NCI-H1092 treated with DMSO at 0.1 percent for 48 hours (cell line): ENCODE results near the gene SORBS2.

ENCODE experiments used
- DNase-seq: peaks from one replicate; lab custom pipeline; 2025; lab: John Stamatoyannopoulos, UW

The SORBS2 gene

DNA sequence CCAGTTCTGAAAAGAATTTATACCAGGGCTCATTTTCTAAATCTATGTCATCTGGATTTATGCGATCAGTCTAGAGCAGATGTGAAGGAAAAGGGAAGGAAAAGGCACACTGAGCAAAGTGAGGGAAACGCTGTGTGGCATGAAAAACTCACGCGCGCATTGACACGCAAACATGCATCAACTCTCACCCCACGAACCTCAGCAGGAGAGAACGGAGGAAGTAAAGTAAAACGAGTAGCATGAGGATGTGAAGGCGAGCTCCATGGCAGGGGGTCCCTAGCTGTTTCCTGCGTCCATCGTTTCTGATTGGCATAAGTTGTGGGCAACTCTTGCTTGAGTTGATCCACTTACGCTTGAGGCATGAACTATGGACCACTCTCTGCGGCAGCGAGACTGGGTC lies 173.9 kb downstream of the SORBS2 start:
- no peak for DNase-seq

- no peak for DNase-seq
Observed at GRCh38 chr4:185637163-185637875, 174.7 kb downstream of the SORBS2 start.

- no peak for DNase-seq
Observed at GRCh38 chr4:185634066-185634652, 177.8 kb downstream of the SORBS2 start.

- DNase-seq, result no peak
Observed at GRCh38 chr4:185626798-185627197, 185.2 kb downstream of the SORBS2 start.

DNA sequence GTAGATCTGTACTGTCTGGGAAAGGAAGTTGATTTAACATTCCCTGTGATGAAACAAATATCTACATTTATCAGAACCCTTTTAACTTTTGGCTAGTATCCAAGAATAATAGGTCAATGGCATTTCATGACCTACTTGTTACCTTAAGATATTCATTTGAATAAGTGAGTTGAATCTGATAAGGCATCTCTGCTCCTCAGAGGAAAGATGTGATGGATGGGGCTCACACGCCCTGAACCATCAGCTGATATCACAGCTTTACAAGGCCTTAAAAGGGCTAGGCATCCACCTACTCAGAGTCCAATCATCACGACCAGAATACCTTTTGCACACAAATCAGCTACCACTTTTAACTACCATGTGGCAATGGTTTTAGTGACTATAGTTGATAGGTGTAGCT lies 186.5 kb downstream of the SORBS2 start:
- DNase-seq, result no peak

GRCh38 chr4:185624259-185624589 lies 187.8 kb downstream of the SORBS2 start:
- no peak for DNase-seq

- DNase-seq, result no peak
Observed at GRCh38 chr4:185623444-185624258, 188.3 kb downstream of the SORBS2 start.

GRCh38 chr4:185608185-185608584 lies 203.8 kb downstream of the SORBS2 start:
- no peak for DNase-seq

DNA sequence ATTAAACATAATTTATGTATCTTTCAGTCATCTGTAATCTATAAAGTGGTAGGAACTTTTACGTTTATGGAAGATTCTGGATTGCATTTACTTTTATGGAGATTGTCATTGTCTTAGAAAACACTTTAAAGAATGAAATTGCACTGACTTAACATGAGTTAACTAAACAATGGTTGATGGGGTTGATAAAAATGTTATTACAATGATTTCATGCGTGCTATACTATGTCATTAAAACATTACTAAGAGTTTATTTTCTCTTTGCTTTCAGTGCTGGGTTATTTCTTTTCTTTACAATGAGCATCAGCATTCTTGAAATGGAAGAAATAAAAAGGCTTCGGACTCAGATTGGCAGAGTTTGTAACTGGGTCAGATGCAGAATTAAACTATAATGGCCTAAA lies 209.6 kb downstream of the SORBS2 start:
- DNase-seq, result no peak

- DNase-seq, result no peak
Observed at GRCh38 chr4:185600801-185601434, 211.1 kb downstream of the SORBS2 start.

DNA sequence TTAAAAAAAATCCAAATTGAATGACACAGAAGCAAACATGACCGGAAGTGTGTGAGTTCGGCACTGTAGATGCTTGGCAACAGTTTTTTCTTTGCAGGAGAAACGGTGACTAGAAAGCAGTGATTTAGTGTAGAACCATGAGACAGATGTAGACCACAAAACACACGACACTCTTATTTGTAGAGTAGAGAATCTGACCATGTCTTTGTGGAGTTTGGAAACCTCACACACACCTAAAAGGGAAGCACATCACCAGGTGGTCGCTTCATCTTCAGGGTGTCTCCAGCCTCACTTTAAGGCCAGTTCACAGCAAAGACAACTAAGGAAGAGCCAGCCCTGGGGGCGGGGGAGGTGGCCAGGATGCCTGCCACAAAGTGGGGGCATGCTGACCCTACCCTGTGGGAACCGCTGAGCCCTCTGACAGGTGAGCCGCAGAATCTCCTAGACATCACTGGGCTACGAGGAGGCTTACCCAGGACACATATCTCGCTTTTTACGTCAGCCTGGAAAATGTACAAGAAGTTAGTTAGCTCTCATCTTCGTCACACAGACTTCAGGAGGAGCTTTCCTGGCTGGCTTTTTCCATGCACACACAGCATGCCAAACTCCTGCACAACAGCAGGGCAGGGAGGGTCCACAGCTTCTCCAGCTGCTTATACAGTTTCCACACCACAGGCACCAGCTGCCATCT lies 212.3 kb downstream of the SORBS2 start:
- DNase-seq, result no peak

GRCh38 chr4:185598846-185599552 lies 213.0 kb downstream of the SORBS2 start:
- DNase-seq, result no peak

DNA sequence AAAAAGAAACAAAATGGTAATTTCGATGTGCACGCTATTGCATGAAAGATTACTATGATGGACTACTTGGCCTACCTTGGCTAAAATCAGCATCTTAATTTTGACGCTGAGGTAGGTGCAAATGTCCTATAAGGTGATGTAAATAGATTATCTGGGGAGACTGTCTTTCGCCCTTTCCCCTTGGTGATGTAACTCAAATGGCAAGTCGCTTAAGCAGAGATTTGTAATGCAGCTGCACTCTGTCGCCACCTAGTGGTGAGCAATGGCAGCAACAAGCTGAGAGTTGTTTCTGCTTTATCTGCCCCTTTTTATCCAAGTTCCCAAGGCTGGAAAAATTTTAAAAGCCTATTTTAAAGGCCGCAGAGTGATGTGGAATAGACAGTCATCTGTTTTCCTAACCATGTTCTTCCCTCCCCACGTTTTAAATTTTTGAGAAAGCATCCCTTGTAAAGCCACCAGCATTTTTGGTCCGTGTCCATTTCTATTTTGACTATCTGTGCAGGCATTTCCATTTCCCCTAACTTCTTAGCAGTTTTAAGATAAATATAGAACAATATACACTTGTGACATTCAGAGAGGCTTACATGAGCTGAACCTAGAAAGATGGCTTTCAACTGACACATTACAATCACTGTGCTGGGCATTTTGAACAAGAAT lies 214.3 kb downstream of the SORBS2 start:
- peak; percentile 56 for DNase-seq

GRCh38 chr4:185592845-185593488 lies 219.0 kb downstream of the SORBS2 start:
- DNase-seq, result no peak

- DNase-seq, result no peak
Observed at GRCh38 chr4:185592438-185592837, 219.6 kb downstream of the SORBS2 start.

- no peak for DNase-seq
Observed at GRCh38 chr4:185591679-185592141, 220.3 kb downstream of the SORBS2 start.

GRCh38 chr4:185590982-185591381 lies 221.0 kb downstream of the SORBS2 start:
- no peak for DNase-seq

GRCh38 chr4:185589067-185589836 lies 222.7 kb downstream of the SORBS2 start:
- DNase-seq, result no peak

- no peak for DNase-seq
Observed at GRCh38 chr4:185587427-185588161, 224.4 kb downstream of the SORBS2 start.
